Ishikawa (cell line): ENCODE measurements around the gene MARCHF3.

Experiments used
- EP300 ChIP-seq: IDR thresholded peaks from 2 replicates; pipeline ENCODE4 v1.6.1; 2012; ENCODE audit warnings: borderline replicate concordance
- MAX ChIP-seq: IDR thresholded peaks from 2 replicates; pipeline ENCODE4 v1.6.1; 2012
- USF1 ChIP-seq: IDR thresholded peaks from 2 replicates; pipeline ENCODE4 v1.6.1; 2012
- ZBTB7A ChIP-seq: IDR thresholded peaks from 2 replicates; pipeline ENCODE4 v1.6.1; 2012; ENCODE audit warnings: low read depth

GRCh38 chr5:126970517-126971017, 59.8 kb downstream of the MARCHF3 start:
- no peak for TF ChIP-seq MAX
- TF ChIP-seq ZBTB7A: no peak
- no peak for TF ChIP-seq USF1
- TF ChIP-seq EP300: no peak
